Neural progenitor cell (in vitro differentiated cells): ENCODE results near the gene ITPR1.

Experiments
- CTCF ChIP-seq: fragments of 200-600 bp; sonication (generic); IDR thresholded peaks from 2 replicates; pipeline ENCODE4 v1.5.1; 2017; ENCODE audit warnings: antibody characterized with exemption, mild to moderate bottlenecking
- EZH2 ChIP-seq: fragments of 200-600 bp; sonication (generic); IDR thresholded peaks from 2 replicates; pipeline ENCODE4 v1.6.1; 2017; ENCODE audit warnings: antibody characterized with exemption, mild to moderate bottlenecking, moderate library complexity
- EZH2phosphoT487 ChIP-seq: fragments of 200-600 bp; sonication (generic); IDR thresholded peaks from 2 replicates; pipeline ENCODE4 v1.6.1; 2017; ENCODE audit warnings: antibody characterized with exemption

GRCh38 chr3:4604693-4605092, 111.5 kb downstream of the ITPR1 start:
- no peak for TF ChIP-seq CTCF
- no peak for TF ChIP-seq EZH2
- no peak for TF ChIP-seq EZH2phosphoT487
